Loucy (cell line): Measurements from ENCODE around the gene OR2T35.
"Not testable (repeated sequence)": the region's sequence is repeated elsewhere in the genome, so short reads cannot be mapped to it uniquely, and the experiment has no call there.

Source experiments
- H2AFZ ChIP-seq: fragments of 200-600 bp; sonication (generic); 2 replicates; pipeline ENCODE4 v1.6.0; 2016; ENCODE audit warnings: antibody characterized with exemption, mild to moderate bottlenecking, low read length, moderate library complexity
- H3F3A ChIP-seq: fragments of 200-600 bp; 2 replicates; pipeline ENCODE4 v1.6.0; 2016; ENCODE audit warnings: antibody characterized with exemption, low read depth, mild to moderate bottlenecking
- H3K27me3 ChIP-seq: fragments of 200-600 bp; sonication (generic); 2 replicates; pipeline ENCODE4 v1.6.1; 2014; ENCODE audit warnings: low read length, mild to moderate bottlenecking; ENCODE audit not compliant: insufficient read depth, poor library complexity, severe bottlenecking
- H3K36me3 ChIP-seq: fragments of 200-600 bp; sonication (generic); 2 replicates; pipeline ENCODE4 v1.6.1; 2016; ENCODE audit warnings: low read length; ENCODE audit not compliant: insufficient read depth
- H3K4me1 ChIP-seq: fragments of 200-600 bp; sonication (generic); 2 replicates; pipeline ENCODE4 v1.5.1; 2014; ENCODE audit warnings: low read length, mild to moderate bottlenecking; ENCODE audit not compliant: insufficient read depth, poor library complexity, severe bottlenecking
- H3K4me2 ChIP-seq: fragments of 200-600 bp; sonication (generic); 2 replicates; pipeline ENCODE4 v1.6.0; 2014; ENCODE audit warnings: antibody characterized with exemption, low read length, low read depth, mild to moderate bottlenecking; ENCODE audit not compliant: poor library complexity, severe bottlenecking
- H3K4me3 ChIP-seq: fragments of 200-600 bp; sonication (generic); 2 replicates; pipeline ENCODE4 v1.5.1; 2014; ENCODE audit warnings: low read length, mild to moderate bottlenecking, mixed read lengths; ENCODE audit not compliant: poor library complexity, severe bottlenecking
- H3K79me2 ChIP-seq: fragments of 200-600 bp; sonication (generic); 2 replicates; pipeline ENCODE4 v1.6.1; 2014; ENCODE audit warnings: low read length; ENCODE audit not compliant: insufficient read depth
- H3K9ac ChIP-seq: fragments of 200-600 bp; sonication (generic); 2 replicates; pipeline ENCODE4 v1.6.0; 2014; ENCODE audit warnings: mild to moderate bottlenecking, low read depth, low read length, moderate library complexity; ENCODE audit not compliant: poor library complexity, severe bottlenecking
- H3K9me2 ChIP-seq: fragments of 200-600 bp; sonication (generic); replicated peaks from 2 replicates; pipeline ENCODE4 v1.6.1; 2016; ENCODE audit warnings: low read depth, low read length, mixed read lengths
- H3K9me3 ChIP-seq: fragments of 200-600 bp; sonication (generic); 2 replicates; pipeline ENCODE4 v1.6.1; 2014; ENCODE audit warnings: mild to moderate bottlenecking, antibody characterized with exemption, low read length, low read depth; ENCODE audit not compliant: insufficient read depth
- H4K20me1 ChIP-seq: fragments of 200-600 bp; sonication (generic); 2 replicates; pipeline ENCODE4 v1.6.0; 2014; ENCODE audit warnings: antibody characterized with exemption, low read length, mild to moderate bottlenecking; ENCODE audit not compliant: insufficient read depth, poor library complexity, severe bottlenecking
- CTCF ChIP-seq: fragments of 200-600 bp; sonication (generic); conservative IDR thresholded peaks from 2 replicates; pipeline ENCODE4 v1.5.1; 2014; ENCODE audit warnings: mild to moderate bottlenecking, antibody characterized with exemption, low read length
- EZH2phosphoT487 ChIP-seq: fragments of 200-600 bp; IDR thresholded peaks from 2 replicates; pipeline ENCODE4 v1.6.1; 2018; ENCODE audit warnings: antibody characterized with exemption, mild to moderate bottlenecking, moderate library complexity, borderline replicate concordance

The OR2T35 gene

GRCh38 chr1:248686815-248687214 lies 41.7 kb upstream of the OR2T35 start:
- Histone ChIP-seq H3K9me3 (no peaks in the 10 kb centered on the region; the same call in 1 of the 2 replicates), H4K20me1 (no peaks in the 10 kb centered on the region), H3K4me3 (no peak overlapping the region), H3K9me2 (no peaks in the 10 kb centered on the region), H3K4me2 (no peak overlapping the region), H3K79me2 (no peaks in the 10 kb centered on the region), H3K4me1 (no peaks in the 10 kb centered on the region), H3K36me3 (no peaks in the 10 kb centered on the region), H3K27me3 (no peaks in the 10 kb centered on the region), H2AFZ (no peak overlapping the region), H3K9ac (no peak overlapping the region), H3F3A (no peaks in the 10 kb centered on the region)
- peak; percentile 59 for TF ChIP-seq CTCF
- no peak for TF ChIP-seq EZH2phosphoT487

- H3K9me2 ChIP-seq: no peaks in the 10 kb centered on the region
- H3K4me3 ChIP-seq: no peak overlapping the region
- H3K9me3 ChIP-seq: no peaks in the 10 kb centered on the region; the same call in 1 of the 2 replicates
- TF ChIP-seq CTCF: no peak
- TF ChIP-seq EZH2phosphoT487: no peak
- no peak overlapping the region for H3K4me2 ChIP-seq
- no peaks in the 10 kb centered on the region for H3K79me2 ChIP-seq
- H3K27me3 ChIP-seq: no peaks in the 10 kb centered on the region
- H2AFZ ChIP-seq: no peak overlapping the region
- H3K4me1 ChIP-seq: no peaks in the 10 kb centered on the region
- H3K36me3 ChIP-seq: no peaks in the 10 kb centered on the region
- no peaks in the 10 kb centered on the region for H4K20me1 ChIP-seq
- H3K9ac ChIP-seq: no peak overlapping the region
- no peaks in the 10 kb centered on the region for H3F3A ChIP-seq
Measured at GRCh38 chr1:248681651-248682050, 36.6 kb upstream of the OR2T35 start.

GRCh38 chr1:248670003-248670402 lies 24.9 kb upstream of the OR2T35 start:
- no peaks in the 10 kb centered on the region for H3K36me3 ChIP-seq
- H3K4me1 ChIP-seq: no peaks in the 10 kb centered on the region
- peaks cover 10% of the 10 kb centered on the region; the same call in 1 of the 2 replicates for H3K9me3 ChIP-seq
- H3F3A ChIP-seq: no peaks in the 10 kb centered on the region
- no peak overlapping the region for H2AFZ ChIP-seq
- H3K4me3 ChIP-seq: no peak overlapping the region
- no peak for TF ChIP-seq EZH2phosphoT487
- TF ChIP-seq CTCF: no peak
- H3K9me2 ChIP-seq: no peaks in the 10 kb centered on the region
- H4K20me1 ChIP-seq: no peaks in the 10 kb centered on the region
- H3K9ac ChIP-seq: no peak overlapping the region
- no peaks in the 10 kb centered on the region for H3K27me3 ChIP-seq
- no peaks in the 10 kb centered on the region for H3K79me2 ChIP-seq
- no peak overlapping the region for H3K4me2 ChIP-seq

GRCh38 chr1:248663453-248664328 lies 18.6 kb upstream of the OR2T35 start:
- not testable (repeated sequence) for H3K27me3 ChIP-seq, H3K79me2 ChIP-seq, H3K9ac ChIP-seq, H3K4me1 ChIP-seq, H3K36me3 ChIP-seq, H3K4me3 ChIP-seq, H2AFZ ChIP-seq, H4K20me1 ChIP-seq, H3K9me3 ChIP-seq, H3F3A ChIP-seq, H3K4me2 ChIP-seq, H3K9me2 ChIP-seq

GRCh38 chr1:248656797-248657196 lies 11.7 kb upstream of the OR2T35 start:
- H3K4me3 ChIP-seq, H4K20me1 ChIP-seq, H3K27me3 ChIP-seq, H3K9me3 ChIP-seq, H3K4me2 ChIP-seq, H3F3A ChIP-seq, H3K79me2 ChIP-seq, H3K36me3 ChIP-seq, H2AFZ ChIP-seq, H3K4me1 ChIP-seq, H3K9ac ChIP-seq, H3K9me2 ChIP-seq: not testable (repeated sequence)
